ENCODE results near the gene SLC24A4. TPM values are rescaled to one million over a fixed set of nuclear protein-coding genes. Genes with fewer than 3 reads are reported as not detected.
A peak's percentile ranks its signal among the peaks of the same experiment; 100 is the strongest.

SLC24A4 gene
- total and polyA plus RNA-seq, 2 of the 4 experiments (the other 2 are of a cell fraction), result not detected

DNA sequence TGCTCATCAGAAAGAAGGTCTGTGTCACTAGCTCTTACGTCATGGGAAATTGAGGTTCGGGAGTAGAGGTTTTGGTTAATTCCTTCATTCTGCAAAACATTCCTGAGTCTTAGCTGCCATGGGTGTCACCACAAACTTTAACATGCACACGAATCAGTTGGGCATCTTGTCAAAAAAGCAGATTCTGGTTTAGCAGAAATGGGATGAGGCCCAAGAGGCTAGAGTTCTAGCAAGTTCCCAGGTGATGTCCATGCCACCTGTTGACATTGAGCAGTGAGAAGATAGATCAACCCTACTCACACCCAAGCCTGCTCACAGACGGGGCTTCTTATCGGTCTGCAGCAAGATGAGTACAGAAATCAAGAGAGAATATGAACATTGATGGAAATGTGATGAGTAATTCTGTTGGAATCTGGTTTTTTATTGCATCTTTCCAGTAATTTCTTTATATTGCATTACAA is 179.0 kb downstream of the SLC24A4 start:
- Histone ChIP-seq H3K9me1 (ENCODE audit: insufficient read depth, low read length) (peaks cover 30% of the 10 kb centered on the region), H4K5ac (ENCODE audit: low read depth, low read length) (no peak overlapping the region), H3K9ac (ENCODE audit: low read depth, low read length) (no peak overlapping the region), H3K27me3 (ENCODE audit: control insufficient read depth, insufficient read depth, low read length) (no peaks in the 10 kb centered on the region), H3K4me2 (ENCODE audit: low read depth, low read length) (no peak overlapping the region), H3K14ac (replicated peaks; ENCODE audit: low read depth, low read length) (peak overlapping the region; percentile 4; the same call in 1 of the 2 replicates), H3K56ac (ENCODE audit: extremely low read depth, insufficient read depth, low read length) (no peak overlapping the region), H3K27ac (ENCODE audit: insufficient read depth, low read length) (no peak overlapping the region), H3K4me1 (ENCODE audit: control insufficient read depth, insufficient read depth, low read length) (peaks cover 18% of the 10 kb centered on the region), H3K18ac (ENCODE audit: low read depth, low read length) (0 out of 2 replicates have a peak overlapping the region, but pooled peaks have one; percentile 45), H3K79me1 (ENCODE audit: low read depth in 1 of 2, low read length in 2 of 2) (peaks cover 0 to 5% of the 10 kb centered on the region in 2 experiments; a peak in 1 of 4 replicates), H3K23ac (ENCODE audit: low read depth, low read length) (no peak overlapping the region), H4K8ac (ENCODE audit: low read depth in 2 of 2, low read length in 2 of 2) (peak overlapping the region in 1 of 2 experiments; percentile 66; a peak in 1 of 4 replicates), H2BK5ac (ENCODE audit: low read depth, low read length, poor library complexity, severe bottlenecking) (peak overlapping the region; percentile 22), H2BK20ac (ENCODE audit: low read depth, low read length) (peak overlapping the region; percentile 17; the same call in 1 of the 2 replicates), H2BK120ac (ENCODE audit: low read depth, low read length) (peak overlapping the region; percentile 17; the same call in 1 of the 2 replicates), H3K4ac (ENCODE audit: low read depth, low read length) (peak overlapping the region; percentile 36; the same call in 1 of the 2 replicates), H3K36me3 (ENCODE audit: control insufficient read depth, insufficient read depth, low read length) (no peaks in the 10 kb centered on the region), H4K20me1 (ENCODE audit: insufficient read depth, low read length) (no peaks in the 10 kb centered on the region), H4K91ac (ENCODE audit: insufficient read depth, low read depth, low read length) (peak overlapping the region; percentile 17; the same call in 1 of the 2 replicates), H2AK9ac (replicated peaks; ENCODE audit: low read depth, low read length, poor library complexity) (peak overlapping the region; percentile 83), H2AK5ac (ENCODE audit: low read depth, low read length) (peak overlapping the region; percentile 59; the same call in 1 of the 2 replicates), H2BK15ac (ENCODE audit: low read depth, low read length) (peak overlapping the region; percentile 79; the same call in 1 of the 3 replicates), H3K9me3 (ENCODE audit: control insufficient read depth, insufficient read depth, low read length) (no peaks in the 10 kb centered on the region), H3K4me3 (ENCODE audit: insufficient read depth, low read depth, low read length) (no peak overlapping the region), H2AFZ (replicated peaks; ENCODE audit: low read length, poor library complexity) (peak overlapping the region; percentile 48)
- TF ChIP-seq POLR2A (IDR thresholded peaks at IDR 0.05; ENCODE audit: low read depth, low read length) (no peak), CHD1 (IDR thresholded peaks at IDR 0.05; ENCODE audit: low read depth, low read length) (no peak), CEBPB (IDR thresholded peaks at IDR 0.05; ENCODE audit: low read depth, low read length) (no peak), MXI1 (IDR thresholded peaks at IDR 0.05; ENCODE audit: borderline replicate concordance, low read depth, low read length) (no peak), NFE2L2 (IDR thresholded peaks at IDR 0.05; ENCODE audit: low read depth, low read length) (no peak), ELK1 (IDR thresholded peaks at IDR 0.05; ENCODE audit: borderline replicate concordance, low read depth, low read length) (no peak), RCOR1 (IDR thresholded peaks at IDR 0.05; ENCODE audit: insufficient replicate concordance, low read length) (no peak), CTCF (conservative IDR thresholded peaks at IDR 0.05; ENCODE audit: low read depth, low read length) (no peak), BHLHE40 (IDR thresholded peaks at IDR 0.05; ENCODE audit: low read depth, low read length) (no peak), MAFK (IDR thresholded peaks at IDR 0.05; ENCODE audit: low read depth, low read length) (no peak), SMC3 (IDR thresholded peaks at IDR 0.05; ENCODE audit: low read depth, low read length) (no peak), MAZ (IDR thresholded peaks at IDR 0.05; ENCODE audit: borderline replicate concordance, low read depth, low read length) (no peak), RFX5 (IDR thresholded peaks at IDR 0.05; ENCODE audit: low read depth, low read length) (no peak), RAD21 (IDR thresholded peaks at IDR 0.05; ENCODE audit: low read length) (no peak), FOS (IDR thresholded peaks at IDR 0.05; ENCODE audit: low read depth, low read length) (no peak)
- TF ChIP-seq, protein P1, sequence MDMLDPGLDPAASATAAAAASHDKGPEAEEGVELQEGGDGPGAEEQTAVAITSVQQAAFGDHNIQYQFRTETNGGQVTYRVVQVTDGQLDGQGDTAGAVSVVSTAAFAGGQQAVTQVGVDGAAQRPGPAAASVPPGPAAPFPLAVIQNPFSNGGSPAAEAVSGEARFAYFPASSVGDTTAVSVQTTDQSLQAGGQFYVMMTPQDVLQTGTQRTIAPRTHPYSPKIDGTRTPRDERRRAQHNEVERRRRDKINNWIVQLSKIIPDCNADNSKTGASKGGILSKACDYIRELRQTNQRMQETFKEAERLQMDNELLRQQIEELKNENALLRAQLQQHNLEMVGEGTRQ (IDR thresholded peaks at IDR 0.05; ENCODE audit: low read depth, low read length), result no peak
- in situ Hi-C loops (cut with MboI; ENCODE audit: low sequenced_read_pairs), result no loop called here
- ChIA-PET CTCF (no interaction called here), POLR2A (ENCODE audit: unreplicated experiment) (no interaction called here)
- no peak for ATAC-seq (ENCODE audit: low read depth)
- intact Hi-C loops (cut with micrococcal nuclease), result no loop called here
- dilution Hi-C loops (cut with HindIII; ENCODE audit: low sequenced_read_pairs, unreplicated experiment), result no loop called here
- WGBS, 2 experiments (ENCODE audit: extremely low coverage in 2 of 2, insufficient read length in 1 of 2), result 100% methylated on average over 1 of the region's 5 CpGs; no CpG with 5 or more reads in 1 of the 2 experiments
- DNase-seq, result peak; percentile 60
- no TSS peak for BruUV-seq (replicated peaks)

Measured in IMR-90 (cell line).